HL-60 (cell line): Measurements from ENCODE around the gene ASPDH.

Source experiments
- DNase-seq, 2 experiments: peaks; one replicate each; pipeline ENCODE4 v3.0.0-alpha.2; 2010 to 2020; ENCODE audit warnings: low read depth in 1 of 2, low spot score in 1 of 2
- H3K27ac ChIP-seq: fragments of 250-450 bp; sonication (Bioruptor Pico); replicated peaks from 2 replicates; pipeline ENCODE4 v1.5.1; 2020; ENCODE audit warnings: mild to moderate bottlenecking, moderate library complexity
- H3K27me3 ChIP-seq: fragments of 250-450 bp; sonication (Bioruptor Pico); 2 replicates; pipeline ENCODE4 v1.5.1; 2021; ENCODE audit warnings: mild to moderate bottlenecking, moderate library complexity; ENCODE audit not compliant: insufficient read depth, poor library complexity, severe bottlenecking
- H3K4me3 ChIP-seq: replicated peaks from 2 replicates; pipeline ENCODE4 v1.5.1; 2011; ENCODE audit warnings: mild to moderate bottlenecking, control low read depth, low read length; ENCODE audit not compliant: insufficient read depth
- CTCF ChIP-seq: IDR thresholded peaks from one replicate; pipeline ENCODE4 v1.5.1; 2011; ENCODE audit warnings: low read length, control low read depth, inconsistent platforms; ENCODE audit not compliant: insufficient read depth
- GABPA ChIP-seq: IDR thresholded peaks from 2 replicates; pipeline ENCODE4 v1.6.1; 2012; ENCODE audit warnings: low read depth
- POLR2AphosphoS5 ChIP-seq: IDR thresholded peaks from 2 replicates; pipeline ENCODE4 v1.6.1; 2012; ENCODE audit warnings: low read depth
- REST ChIP-seq: IDR thresholded peaks from 2 replicates; pipeline ENCODE4 v1.6.1; 2012; ENCODE audit warnings: low read depth; ENCODE audit not compliant: insufficient replicate concordance
- SPI1 ChIP-seq: IDR thresholded peaks from 2 replicates; pipeline ENCODE4 v1.6.1; 2012; ENCODE audit warnings: low read depth, mild to moderate bottlenecking, borderline replicate concordance

ASPDH gene

GRCh38 chr19:50511069-50511822, 2.5 kb downstream of the ASPDH start, which contains the start of gene JOSD2:
Gene JOSD2, minus strand, starts transcription at chr19:50511191. Its CDS starts 760 bp downstream, at chr19:50510431.
- peak within 1 kb of the TSS; percentile 74 for H3K4me3 ChIP-seq
- H3K27ac ChIP-seq = peak within 1 kb of the TSS; percentile 72
- peaks cover 8% of the 10 kb centered on the region for H3K27me3 ChIP-seq
- peak; percentile 98 to 99 for DNase-seq
- TF ChIP-seq CTCF = no peak
- TF ChIP-seq POLR2AphosphoS5 = peak; percentile 29; the same call in 1 of the 2 replicates
- 0 out of 2 replicates have a peak, but pooled peaks have one; percentile 4 for TF ChIP-seq SPI1
- peak; percentile 84 for TF ChIP-seq GABPA

- DNase-seq = no peak
- TF ChIP-seq POLR2AphosphoS5 = no peak
- TF ChIP-seq REST = no peak
- no peak for TF ChIP-seq CTCF
- TF ChIP-seq SPI1 = peak; percentile 41; the same call in 1 of the 2 replicates
- no peak for TF ChIP-seq GABPA
- H3K27me3 ChIP-seq = peaks cover 3% of the 10 kb centered on the region
- peak overlapping the region; percentile 74 for H3K4me3 ChIP-seq
- H3K27ac ChIP-seq = peak overlapping the region; percentile 72
Measured at GRCh38 chr19:50510700-50511068, 3.0 kb downstream of the ASPDH start.

- H3K27ac ChIP-seq = peak overlapping the region; percentile 72
- no peaks in the 10 kb centered on the region for H3K27me3 ChIP-seq
- H3K4me3 ChIP-seq = peak overlapping the region; percentile 74
- TF ChIP-seq REST = no peak
- no peak for TF ChIP-seq POLR2AphosphoS5
- TF ChIP-seq GABPA = no peak
- no peak for TF ChIP-seq SPI1
- DNase-seq = no peak
Measured at GRCh38 chr19:50510121-50510670, 3.5 kb downstream of the ASPDH start.

- H3K27ac ChIP-seq = no peak overlapping the region
- no peak overlapping the region for H3K4me3 ChIP-seq
- H3K27me3 ChIP-seq = no peaks in the 10 kb centered on the region
- no peak for DNase-seq
- TF ChIP-seq SPI1 = no peak
- no peak for TF ChIP-seq REST
- TF ChIP-seq CTCF = no peak
- no peak for TF ChIP-seq GABPA
- no peak for TF ChIP-seq POLR2AphosphoS5
Measured at GRCh38 chr19:50509366-50509765, 4.3 kb downstream of the ASPDH start.
